ENCODE data around the gene RYR2.

DNA sequence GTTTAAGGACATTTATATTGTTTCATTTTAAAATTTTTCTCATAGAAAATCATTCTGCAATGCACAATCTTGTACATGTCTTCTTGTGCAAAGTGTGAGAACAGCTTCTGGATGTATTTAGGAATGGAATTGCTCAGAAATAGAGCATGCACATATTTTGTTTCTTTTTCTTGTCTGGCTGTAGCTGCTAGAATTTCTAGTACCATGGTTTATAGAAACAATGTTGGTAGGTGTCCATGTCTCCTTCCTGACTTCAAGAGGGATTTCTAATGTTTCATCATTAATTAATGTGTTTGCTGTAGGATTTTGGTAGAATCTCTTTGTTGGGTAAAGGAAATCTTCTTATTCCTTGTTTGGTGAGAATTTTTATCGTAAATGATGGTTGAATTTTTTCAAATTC, 99.0 kb downstream of the RYR2 start:
- TF ChIP-seq, protein P1, sequence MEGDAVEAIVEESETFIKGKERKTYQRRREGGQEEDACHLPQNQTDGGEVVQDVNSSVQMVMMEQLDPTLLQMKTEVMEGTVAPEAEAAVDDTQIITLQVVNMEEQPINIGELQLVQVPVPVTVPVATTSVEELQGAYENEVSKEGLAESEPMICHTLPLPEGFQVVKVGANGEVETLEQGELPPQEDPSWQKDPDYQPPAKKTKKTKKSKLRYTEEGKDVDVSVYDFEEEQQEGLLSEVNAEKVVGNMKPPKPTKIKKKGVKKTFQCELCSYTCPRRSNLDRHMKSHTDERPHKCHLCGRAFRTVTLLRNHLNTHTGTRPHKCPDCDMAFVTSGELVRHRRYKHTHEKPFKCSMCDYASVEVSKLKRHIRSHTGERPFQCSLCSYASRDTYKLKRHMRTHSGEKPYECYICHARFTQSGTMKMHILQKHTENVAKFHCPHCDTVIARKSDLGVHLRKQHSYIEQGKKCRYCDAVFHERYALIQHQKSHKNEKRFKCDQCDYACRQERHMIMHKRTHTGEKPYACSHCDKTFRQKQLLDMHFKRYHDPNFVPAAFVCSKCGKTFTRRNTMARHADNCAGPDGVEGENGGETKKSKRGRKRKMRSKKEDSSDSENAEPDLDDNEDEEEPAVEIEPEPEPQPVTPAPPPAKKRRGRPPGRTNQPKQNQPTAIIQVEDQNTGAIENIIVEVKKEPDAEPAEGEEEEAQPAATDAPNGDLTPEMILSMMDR (IDR thresholded peaks at IDR 0.05) = no peak
- no peak for TF ChIP-seq POLR2AphosphoS5 (IDR thresholded peaks at IDR 0.05)

All from suprapubic skin (tissue), 3 donors.